Measurements from ENCODE around the gene HLCS. TPM values are rescaled to one million over a fixed set of nuclear protein-coding genes. Genes with fewer than 3 reads are reported as not detected.

The HLCS gene
- total and polyA plus RNA-seq, 8 donors: 15.9 to 25.3 (median 16.7) TPM

DNA sequence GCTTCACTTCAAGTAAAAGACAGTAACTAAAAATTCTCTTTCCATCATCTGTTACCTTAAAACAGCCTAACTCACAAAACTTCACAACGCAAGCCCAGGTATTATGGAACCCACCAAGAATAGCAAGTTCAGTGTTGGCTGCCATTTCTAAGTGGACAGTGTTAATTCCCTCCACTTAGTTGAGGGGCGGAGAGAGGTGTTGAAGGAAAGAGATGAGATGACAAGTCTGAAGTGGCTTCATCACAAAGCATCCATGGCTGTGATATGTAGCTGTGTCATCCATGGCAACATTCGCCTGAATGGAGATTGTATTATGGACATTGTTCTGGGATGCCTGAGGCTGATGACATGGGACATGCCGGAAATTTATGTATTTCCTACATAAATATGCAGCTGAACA lies 165.7 kb downstream of the HLCS start:
- TF ChIP-seq, protein P1, sequence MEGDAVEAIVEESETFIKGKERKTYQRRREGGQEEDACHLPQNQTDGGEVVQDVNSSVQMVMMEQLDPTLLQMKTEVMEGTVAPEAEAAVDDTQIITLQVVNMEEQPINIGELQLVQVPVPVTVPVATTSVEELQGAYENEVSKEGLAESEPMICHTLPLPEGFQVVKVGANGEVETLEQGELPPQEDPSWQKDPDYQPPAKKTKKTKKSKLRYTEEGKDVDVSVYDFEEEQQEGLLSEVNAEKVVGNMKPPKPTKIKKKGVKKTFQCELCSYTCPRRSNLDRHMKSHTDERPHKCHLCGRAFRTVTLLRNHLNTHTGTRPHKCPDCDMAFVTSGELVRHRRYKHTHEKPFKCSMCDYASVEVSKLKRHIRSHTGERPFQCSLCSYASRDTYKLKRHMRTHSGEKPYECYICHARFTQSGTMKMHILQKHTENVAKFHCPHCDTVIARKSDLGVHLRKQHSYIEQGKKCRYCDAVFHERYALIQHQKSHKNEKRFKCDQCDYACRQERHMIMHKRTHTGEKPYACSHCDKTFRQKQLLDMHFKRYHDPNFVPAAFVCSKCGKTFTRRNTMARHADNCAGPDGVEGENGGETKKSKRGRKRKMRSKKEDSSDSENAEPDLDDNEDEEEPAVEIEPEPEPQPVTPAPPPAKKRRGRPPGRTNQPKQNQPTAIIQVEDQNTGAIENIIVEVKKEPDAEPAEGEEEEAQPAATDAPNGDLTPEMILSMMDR (IDR thresholded peaks at IDR 0.05): no peak
- Histone ChIP-seq H3K9me3 (peaks cover 0 to 33% of the 10 kb centered on the region in 2 donors), H3K27ac (no peak overlapping the region), H3K36me3 (no peaks in the 10 kb centered on the region), H3K4me3 (no peak overlapping the region), H3K4me1 (no peaks in the 10 kb centered on the region), H3K27me3 (no peaks in the 10 kb centered on the region)
- no peak for DNase-seq
- no peak for ATAC-seq
- intact Hi-C loops (cut with DNase I): no loop called here

DNA sequence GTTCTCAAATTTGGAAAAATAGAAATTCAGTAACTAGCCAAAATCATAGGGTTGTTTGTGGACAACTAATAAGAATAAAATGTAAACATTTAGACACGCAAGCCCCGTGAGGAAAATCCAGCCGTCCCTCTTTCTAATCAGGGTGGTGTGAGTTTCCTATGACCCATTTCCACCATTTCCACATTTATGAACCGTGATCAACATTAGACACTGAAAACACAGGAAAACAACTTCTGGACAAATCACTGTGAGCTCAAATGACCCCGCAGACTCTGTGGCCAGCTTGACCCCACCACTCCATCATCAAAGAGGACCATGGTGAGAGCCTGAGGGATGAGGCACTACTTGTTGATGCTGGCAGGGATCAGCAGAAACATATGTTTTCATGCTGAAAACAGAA lies 166.6 kb downstream of the HLCS start:
- H3K27ac ChIP-seq: no peak overlapping the region
- H3K4me3 ChIP-seq: no peak overlapping the region
- no peaks in the 10 kb centered on the region for H3K27me3 ChIP-seq
- no peaks in the 10 kb centered on the region for H3K4me1 ChIP-seq
- TF ChIP-seq, protein P1 (IDR thresholded peaks at IDR 0.05): no peak
- intact Hi-C loops (cut with DNase I): no loop called here
- DNase-seq: no peak
- ATAC-seq: no peak
- H3K9me3 ChIP-seq: peaks cover 0 to 40% of the 10 kb centered on the region in 2 donors
- H3K36me3 ChIP-seq: no peaks in the 10 kb centered on the region

DNA sequence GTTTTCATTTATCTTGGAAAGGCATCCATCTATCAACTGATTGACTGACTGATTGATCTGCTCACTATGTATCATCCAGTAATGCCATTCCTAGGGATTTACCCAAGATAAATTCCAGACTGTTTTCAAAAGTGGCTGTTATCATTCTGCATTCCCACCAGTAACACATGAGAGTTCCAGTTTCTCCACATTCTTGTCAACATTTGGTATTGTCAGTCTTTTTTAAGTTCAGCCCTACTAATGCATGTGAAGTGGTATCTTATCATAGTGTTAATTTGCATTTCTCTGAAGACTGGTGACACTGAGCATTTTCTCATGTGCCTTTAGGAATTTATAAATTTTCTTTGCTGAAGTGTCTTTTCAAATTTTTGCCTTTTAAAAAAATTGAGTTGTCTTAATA lies 168.0 kb downstream of the HLCS start:
- TF ChIP-seq, protein P1 (IDR thresholded peaks at IDR 0.05): no peak
- Histone ChIP-seq H3K4me3 (no peak overlapping the region), H3K27ac (no peak overlapping the region), H3K9me3 (peaks cover 0 to 40% of the 10 kb centered on the region in 2 donors), H3K27me3 (no peaks in the 10 kb centered on the region), H3K4me1 (no peaks in the 10 kb centered on the region), H3K36me3 (no peaks in the 10 kb centered on the region)
- DNase-seq (no peak), ATAC-seq (no peak)
- intact Hi-C loops (cut with DNase I): no loop called here

DNA sequence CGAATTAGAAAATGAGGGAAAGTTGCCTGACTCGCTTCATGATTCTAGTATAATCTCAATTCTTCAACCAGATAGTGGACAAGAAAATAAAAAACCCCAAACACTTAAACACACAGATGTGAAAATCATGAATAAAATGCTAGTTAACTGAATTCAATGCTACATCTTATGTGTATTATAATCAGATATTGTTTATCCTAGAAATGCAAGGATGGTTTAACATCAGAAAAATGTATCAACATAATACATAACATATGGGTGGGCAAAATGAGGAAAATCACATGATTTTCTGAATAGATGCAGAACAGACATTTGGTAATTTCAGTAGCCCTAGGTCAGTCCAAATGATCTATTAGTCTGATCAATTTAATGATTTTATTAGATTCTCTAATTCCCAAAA lies 170.4 kb downstream of the HLCS start:
- H3K27ac ChIP-seq: no peak overlapping the region
- intact Hi-C loops (cut with DNase I): no loop called here
- H3K9me3 ChIP-seq: peaks cover 0 to 40% of the 10 kb centered on the region in 2 donors
- no peak for DNase-seq
- TF ChIP-seq, protein P1 (IDR thresholded peaks at IDR 0.05): no peak
- ATAC-seq: no peak
- no peak overlapping the region for H3K4me3 ChIP-seq
- H3K36me3 ChIP-seq: no peaks in the 10 kb centered on the region
- H3K4me1 ChIP-seq: no peaks in the 10 kb centered on the region
- H3K27me3 ChIP-seq: no peaks in the 10 kb centered on the region

DNA sequence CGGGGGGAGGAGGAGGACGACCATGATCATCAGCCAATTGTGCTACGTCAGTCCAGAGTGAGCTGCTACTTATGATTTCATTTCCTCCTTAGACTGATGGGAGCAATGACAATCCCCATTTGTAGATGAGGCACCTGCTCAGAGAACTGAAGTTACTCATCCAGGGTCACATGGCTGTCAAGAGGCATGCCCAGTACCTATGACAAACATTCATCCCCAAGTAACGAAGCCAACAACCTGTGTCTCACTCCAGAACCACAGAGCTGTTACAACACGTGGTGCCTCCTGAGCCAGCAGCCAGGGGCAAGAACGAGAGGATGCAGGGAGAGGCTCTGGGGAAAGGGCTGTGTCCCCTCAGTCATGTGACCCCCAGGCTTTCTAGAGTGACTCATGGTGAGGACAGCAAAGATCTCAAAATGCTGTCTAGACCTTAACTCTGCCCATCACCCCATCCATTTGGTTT lies 173.9 kb downstream of the HLCS start:
- H3K9me3 ChIP-seq: peaks cover 0 to 21% of the 10 kb centered on the region in 2 donors
- H3K27ac ChIP-seq: no peak overlapping the region
- no peak for DNase-seq
- TF ChIP-seq, protein P1 (IDR thresholded peaks at IDR 0.05): no peak
- intact Hi-C loops (cut with DNase I): no loop called here
- no peak for ATAC-seq
- H3K36me3 ChIP-seq: no peaks in the 10 kb centered on the region
- H3K4me1 ChIP-seq: no peaks in the 10 kb centered on the region
- H3K27me3 ChIP-seq: no peaks in the 10 kb centered on the region
- H3K4me3 ChIP-seq: no peak overlapping the region
